Calu3 (cell line): ENCODE data around the gene SAXO2. TPM values are rescaled to one million over a fixed set of nuclear protein-coding genes. Genes with fewer than 3 reads are reported as not detected.
"Not testable (repeated sequence)": the region's sequence is repeated elsewhere in the genome, so short reads cannot be mapped to it uniquely, and the experiment has no call there.

ENCODE experiments used
- BruUV-seq: library from RNA; stranded (reverse); fragments of 400-500 nt; replicated peaks from 2 replicates; lab custom pipeline; 2021; lab: Mats Ljungman, UMichigan
- CTCF ChIA-PET: fragments of 300-600 bp; sonication (Branson Sonifier 250); formaldehyde crosslinking; loops from one replicate; lab custom pipeline; 2022; ENCODE audit warnings: antibody characterized with exemption; lab: Charles Lee
- DNase-seq: peaks from one replicate; pipeline ENCODE4 v3.0.0; 2022
- H3K27ac Mint-ChIP-seq: one replicate; pipeline ENCODE4 v1.8.0; 2022; ENCODE audit warnings: mixed read lengths; ENCODE audit not compliant: unreplicated experiment
- H3K27me3 Mint-ChIP-seq: one replicate; pipeline ENCODE4 v1.8.0; 2022; ENCODE audit warnings: mixed read lengths; ENCODE audit not compliant: unreplicated experiment
- H3K36me3 Mint-ChIP-seq: one replicate; pipeline ENCODE4 v1.8.0; 2022; ENCODE audit warnings: mild to moderate bottlenecking, moderate library complexity, mixed read lengths; ENCODE audit not compliant: insufficient read depth, unreplicated experiment
- H3K4me1 Mint-ChIP-seq: one replicate; pipeline ENCODE4 v1.8.0; 2022; ENCODE audit warnings: mild to moderate bottlenecking, low read depth, mixed read lengths; ENCODE audit not compliant: unreplicated experiment
- H3K4me3 Mint-ChIP-seq: one replicate; pipeline ENCODE4 v1.8.0; 2022; ENCODE audit warnings: mild to moderate bottlenecking, low read depth, moderate library complexity, mixed read lengths; ENCODE audit not compliant: unreplicated experiment
- H3K9me3 Mint-ChIP-seq: one replicate; pipeline ENCODE4 v1.8.0; 2022; ENCODE audit warnings: low read depth, mixed read lengths; ENCODE audit not compliant: unreplicated experiment
- intact Hi-C: fragments of 100-400 bp; cut with micrococcal nuclease; formaldehyde crosslinking; loops from one replicate; pipeline ENCODE4 v1.10.0; 2022; ENCODE audit not compliant: unreplicated experiment
- total RNA-seq: library from RNA; stranded (reverse); gene quantifications from 2 replicates; pipeline ENCODE4 v1.2.3, GENCODE V29; 2022
- TF ChIP-seq, protein P1 (sequence below): fragments of 200-600 bp; IDR thresholded peaks from one replicate; pipeline ENCODE4 v1.8.0; 2022; ENCODE audit warnings: antibody characterized with exemption; ENCODE audit not compliant: unreplicated experiment

SAXO2 gene
- total RNA-seq, 1 experiment from 2014 or later = 5.3 TPM

DNA sequence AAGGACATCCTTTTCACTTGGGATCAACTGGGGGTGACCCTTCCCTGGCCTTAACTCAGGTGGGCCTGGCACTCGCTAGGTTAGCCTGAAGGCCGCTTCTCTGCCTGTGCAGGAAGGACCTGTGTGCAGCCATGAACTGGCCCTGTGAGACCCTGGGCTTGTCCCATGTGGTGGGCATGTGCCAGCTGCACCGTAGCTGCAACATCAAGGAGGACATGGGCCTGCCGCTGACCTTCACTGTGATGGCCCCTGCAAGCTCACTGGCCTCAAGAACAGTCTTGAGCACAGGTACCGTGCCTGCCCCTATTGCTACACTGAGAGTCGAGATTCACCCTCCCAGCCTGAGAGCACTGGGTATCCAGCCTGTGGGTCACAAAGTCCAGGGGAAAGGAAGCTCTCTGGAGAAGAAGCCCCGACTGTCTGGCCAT, 43.0 kb downstream of the SAXO2 start:
- intact Hi-C loops = no loop called here
- peaks cover 27% of the 10 kb centered on the region for H3K27me3 Mint-ChIP-seq
- CTCF ChIA-PET = no interaction called here
- no TSS peak for BruUV-seq
- no peak for DNase-seq
- peaks cover 22% of the 10 kb centered on the region for H3K4me1 Mint-ChIP-seq
- TF ChIP-seq, protein P1, sequence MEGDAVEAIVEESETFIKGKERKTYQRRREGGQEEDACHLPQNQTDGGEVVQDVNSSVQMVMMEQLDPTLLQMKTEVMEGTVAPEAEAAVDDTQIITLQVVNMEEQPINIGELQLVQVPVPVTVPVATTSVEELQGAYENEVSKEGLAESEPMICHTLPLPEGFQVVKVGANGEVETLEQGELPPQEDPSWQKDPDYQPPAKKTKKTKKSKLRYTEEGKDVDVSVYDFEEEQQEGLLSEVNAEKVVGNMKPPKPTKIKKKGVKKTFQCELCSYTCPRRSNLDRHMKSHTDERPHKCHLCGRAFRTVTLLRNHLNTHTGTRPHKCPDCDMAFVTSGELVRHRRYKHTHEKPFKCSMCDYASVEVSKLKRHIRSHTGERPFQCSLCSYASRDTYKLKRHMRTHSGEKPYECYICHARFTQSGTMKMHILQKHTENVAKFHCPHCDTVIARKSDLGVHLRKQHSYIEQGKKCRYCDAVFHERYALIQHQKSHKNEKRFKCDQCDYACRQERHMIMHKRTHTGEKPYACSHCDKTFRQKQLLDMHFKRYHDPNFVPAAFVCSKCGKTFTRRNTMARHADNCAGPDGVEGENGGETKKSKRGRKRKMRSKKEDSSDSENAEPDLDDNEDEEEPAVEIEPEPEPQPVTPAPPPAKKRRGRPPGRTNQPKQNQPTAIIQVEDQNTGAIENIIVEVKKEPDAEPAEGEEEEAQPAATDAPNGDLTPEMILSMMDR = no peak
- H3K27ac Mint-ChIP-seq = no peak overlapping the region
- no peak overlapping the region for H3K4me3 Mint-ChIP-seq
- H3K36me3 Mint-ChIP-seq = no peaks in the 10 kb centered on the region
- H3K9me3 Mint-ChIP-seq = peaks cover 3% of the 10 kb centered on the region

DNA sequence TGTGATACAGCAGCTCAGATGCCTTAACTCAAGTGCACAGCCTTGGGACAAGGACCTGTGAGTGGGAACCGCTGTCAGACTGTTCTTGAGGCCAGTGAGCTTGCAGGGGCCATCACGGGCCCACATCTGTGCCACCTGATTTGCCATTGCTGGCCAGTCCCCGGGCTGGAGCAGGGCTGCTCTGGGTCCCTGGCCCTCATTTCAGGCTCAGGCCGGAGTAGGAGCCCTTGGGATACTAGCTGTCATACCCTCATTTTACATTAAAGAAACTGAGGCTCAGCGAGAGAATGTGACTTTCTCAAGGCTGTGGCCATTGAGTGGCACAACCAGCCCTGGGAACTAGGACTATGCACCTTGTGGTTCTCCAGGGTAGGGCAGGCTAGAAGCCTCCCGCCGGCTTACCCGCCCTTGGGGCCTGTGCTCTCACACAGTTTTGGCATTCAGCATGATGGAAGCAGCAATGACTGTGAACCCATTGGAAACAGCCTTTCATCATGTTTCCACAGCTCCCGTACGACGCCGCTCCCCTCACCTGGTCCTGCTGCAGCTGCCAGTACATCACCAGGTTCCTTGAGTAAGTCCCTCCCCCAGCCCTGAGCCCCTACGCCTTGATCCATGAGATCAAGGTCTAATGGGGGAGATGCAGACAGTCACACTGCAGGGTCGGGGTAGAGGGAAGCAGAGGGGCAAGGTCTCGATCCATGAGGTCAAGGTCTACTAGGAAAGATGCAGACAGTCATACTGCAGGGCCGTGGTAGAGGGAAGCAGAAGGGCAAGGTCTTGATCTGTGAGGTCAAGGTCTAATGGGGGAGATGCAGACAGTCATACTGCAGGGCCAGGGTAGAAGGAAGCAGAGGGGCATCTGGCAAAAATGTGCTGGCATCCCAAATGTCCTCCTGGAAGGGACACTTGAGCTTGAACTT, 44.4 kb downstream of the SAXO2 start:
- DNase-seq = no peak
- Mint-ChIP-seq H3K4me1 (peaks cover 23% of the 10 kb centered on the region), H3K27ac (no peak overlapping the region), H3K9me3 (peaks cover 3% of the 10 kb centered on the region), H3K36me3 (no peaks in the 10 kb centered on the region), H3K27me3 (peaks cover 21% of the 10 kb centered on the region), H3K4me3 (no peak overlapping the region)
- TF ChIP-seq, protein P1 = no peak
- CTCF ChIA-PET = no interaction called here
- BruUV-seq = no TSS peak
- intact Hi-C loops = no loop called here

- peaks cover 3% of the 10 kb centered on the region for H3K9me3 Mint-ChIP-seq
- H3K4me3 Mint-ChIP-seq = no peak overlapping the region
- no peaks in the 10 kb centered on the region for H3K36me3 Mint-ChIP-seq
- H3K27me3 Mint-ChIP-seq = peaks cover 14% of the 10 kb centered on the region
- peaks cover 23% of the 10 kb centered on the region for H3K4me1 Mint-ChIP-seq
- no peak overlapping the region for H3K27ac Mint-ChIP-seq
- intact Hi-C loops = no loop called here
- CTCF ChIA-PET = no interaction called here
- TF ChIP-seq, protein P1 = no peak
- no peak for DNase-seq
- no TSS peak for BruUV-seq
Measured at GRCh38 chr15:82307714-82308081, 45.1 kb downstream of the SAXO2 start.

DNA sequence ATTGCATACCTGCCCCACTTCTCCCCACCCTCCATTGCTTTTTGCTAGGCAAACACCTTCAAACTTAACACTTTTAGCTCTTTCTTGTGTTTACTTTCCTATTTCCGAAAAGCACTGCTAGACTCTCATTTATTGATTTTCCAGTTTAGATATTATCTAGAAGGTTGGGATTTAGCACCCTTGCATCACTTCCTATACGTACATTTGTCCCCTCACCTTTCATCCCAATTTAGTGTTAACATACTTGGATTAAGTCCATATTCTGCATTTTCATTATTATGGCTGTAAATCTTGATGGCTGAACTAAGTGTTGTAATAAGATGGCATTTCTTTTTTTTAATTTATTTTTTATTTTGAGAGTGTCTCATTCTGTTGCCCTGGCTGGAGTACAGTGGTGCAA, 47.2 kb downstream of the SAXO2 start:
- no peak overlapping the region for H3K4me3 Mint-ChIP-seq

GRCh38 chr15:82311321-82311720, 48.7 kb downstream of the SAXO2 start:
- Mint-ChIP-seq H3K27me3 (peaks cover 19% of the 10 kb centered on the region), H3K4me1 (peaks cover 23% of the 10 kb centered on the region)
- H3K27ac Mint-ChIP-seq, H3K36me3 Mint-ChIP-seq, DNase-seq, H3K9me3 Mint-ChIP-seq, BruUV-seq, H3K4me3 Mint-ChIP-seq, intact Hi-C loops: not testable (repeated sequence)
- CTCF ChIA-PET = interaction anchor here (0.6 kb wide), 1 partner anchor 1279 kb away, joined by 3 read pairs; no protein-coding TSS in a partner anchor

More for the DNA sequence above, 47.2 kb downstream of the SAXO2 start:
- H3K27ac Mint-ChIP-seq = no peak overlapping the region
- H3K36me3 Mint-ChIP-seq = no peaks in the 10 kb centered on the region
- CTCF ChIA-PET = interaction anchor here (0.6 kb wide), 1 partner anchor 244 kb away, joined by 3 read pairs; no protein-coding TSS in a partner anchor
- peaks cover 4% of the 10 kb centered on the region for H3K27me3 Mint-ChIP-seq
- intact Hi-C loops = no loop called here
- no peak for DNase-seq
- TF ChIP-seq, protein P1 = no peak
- H3K9me3 Mint-ChIP-seq = peaks cover 3% of the 10 kb centered on the region
- BruUV-seq = no TSS peak
- peaks cover 23% of the 10 kb centered on the region for H3K4me1 Mint-ChIP-seq
